Upper lobe of left lung (tissue), 4 donors: ENCODE measurements around the gene TBC1D3G.
"Not testable (repeated sequence)": the region's sequence is repeated elsewhere in the genome, so short reads cannot be mapped to it uniquely, and the experiment has no call there.

Source experiments
- CTCF ChIP-seq, 6 experiments: fragments of 450-650 bp in 4 of 6; fragments of 200-600 bp in 2 of 6; sonication (generic) in 2 of 6; IDR thresholded peaks; one replicate each; pipeline ENCODE4 v1.5.1; 2016 to 2019; ENCODE audit warnings: antibody characterized with exemption in 6 of 6
- POLR2A ChIP-seq, 4 donors: fragments of 450-650 bp; IDR thresholded peaks; one replicate each; pipeline ENCODE4 v1.5.1; 2016 to 2017; ENCODE audit warnings: antibody characterized with exemption in 4 of 4, mild to moderate bottlenecking in 2 of 4
- POLR2AphosphoS5 ChIP-seq, 2 donors: sonication (generic); formaldehyde crosslinking; IDR thresholded peaks; one replicate each; pipeline ENCODE4 v1.5.1; 2017; ENCODE audit warnings: antibody characterized with exemption in 2 of 2

GRCh38 chr17:36362496-36362895 lies 38.8 kb downstream of the TBC1D3G start:
- not testable (repeated sequence) for TF ChIP-seq POLR2A, POLR2AphosphoS5, CTCF (IDR thresholded peaks at IDR 0.05)
